Measurements from ENCODE around the gene CDHR5. TPM values are rescaled to one million over a fixed set of nuclear protein-coding genes. Genes with fewer than 3 reads are reported as not detected.

The CDHR5 gene
- total and polyA plus RNA-seq, 9 donors: 0.65 to 33.7 (median 1.2) TPM

GRCh38 chr11:643849-644738 is 19.3 kb upstream of the CDHR5 start:
- Histone ChIP-seq H3K4me1 (ENCODE audit: control insufficient read depth, insufficient read depth, low read length) (peaks cover 8% of the 10 kb centered on the region), H3K27me3 (ENCODE audit: control insufficient read depth, insufficient read depth, low read length) (peaks cover 23% of the 10 kb centered on the region), H3K9me3 (replicated peaks; ENCODE audit: control insufficient read depth, low read depth, low read length) (no peaks in the 10 kb centered on the region), H3K4me3 (ENCODE audit: low read length) (no peak overlapping the region), H3K36me3 (ENCODE audit: control insufficient read depth, insufficient read depth, low read length) (peaks cover 29% of the 10 kb centered on the region), H3K27ac (ENCODE audit: low read length) (no peak overlapping the region)
- DNase-seq: no peak
- WGBS (ENCODE audit: insufficient coverage): 83% methylated on average over 44 of the region's 50 CpGs

- peaks cover 15% of the 10 kb centered on the region for H3K4me1 ChIP-seq (ENCODE audit: control insufficient read depth, insufficient read depth, low read length)
- H3K27me3 ChIP-seq (ENCODE audit: control insufficient read depth, insufficient read depth, low read length): peaks cover 30% of the 10 kb centered on the region
- peaks cover 29% of the 10 kb centered on the region for H3K36me3 ChIP-seq (ENCODE audit: control insufficient read depth, insufficient read depth, low read length)
- H3K9me3 ChIP-seq (replicated peaks; ENCODE audit: control insufficient read depth, low read depth, low read length): no peaks in the 10 kb centered on the region
- no peak for DNase-seq
- no peak overlapping the region for H3K27ac ChIP-seq (ENCODE audit: low read length)
- H3K4me3 ChIP-seq (ENCODE audit: low read length): no peak overlapping the region
- WGBS (ENCODE audit: insufficient coverage): 95% methylated on average over 9 of the region's 9 CpGs
These were observed 18.6 kb upstream of the CDHR5 start for GRCh38 chr11:643366-643765.

- Histone ChIP-seq H3K9me3 (replicated peaks; ENCODE audit: control insufficient read depth, low read depth, low read length) (no peaks in the 10 kb centered on the region), H3K27ac (ENCODE audit: low read length) (no peak overlapping the region), H3K36me3 (ENCODE audit: control insufficient read depth, insufficient read depth, low read length) (peaks cover 27% of the 10 kb centered on the region), H3K4me1 (ENCODE audit: control insufficient read depth, insufficient read depth, low read length) (peaks cover 24% of the 10 kb centered on the region), H3K4me3 (ENCODE audit: low read length) (no peak overlapping the region), H3K27me3 (ENCODE audit: control insufficient read depth, insufficient read depth, low read length) (peaks cover 43% of the 10 kb centered on the region)
- no peak for DNase-seq
- WGBS (ENCODE audit: insufficient coverage): 85% methylated on average over 12 of the region's 19 CpGs
These were observed 17.1 kb upstream of the CDHR5 start for GRCh38 chr11:641806-642370.

- 12% methylated on average over 21 of the region's 69 CpGs for WGBS (ENCODE audit: insufficient coverage)
- no peak for DNase-seq
These were observed 15.4 kb upstream of the CDHR5 start for GRCh38 chr11:640021-640706.

GRCh38 chr11:639332-639955 is 14.7 kb upstream of the CDHR5 start:
- Histone ChIP-seq H3K27ac (ENCODE audit: low read length) (no peak overlapping the region), H3K4me1 (ENCODE audit: control insufficient read depth, insufficient read depth, low read length) (peaks cover 27% of the 10 kb centered on the region), H3K9me3 (replicated peaks; ENCODE audit: control insufficient read depth, low read depth, low read length) (no peaks in the 10 kb centered on the region), H3K36me3 (ENCODE audit: control insufficient read depth, insufficient read depth, low read length) (peaks cover 19% of the 10 kb centered on the region), H3K27me3 (ENCODE audit: control insufficient read depth, insufficient read depth, low read length) (peaks cover 64% of the 10 kb centered on the region), H3K4me3 (ENCODE audit: low read length) (no peak overlapping the region)
- no peak for DNase-seq
- 1% methylated on average over 79 of the region's 80 CpGs for WGBS (ENCODE audit: insufficient coverage)

More at GRCh38 chr11:640021-640706, 15.4 kb upstream of the CDHR5 start:
- no peak overlapping the region for H3K4me3 ChIP-seq (ENCODE audit: low read length)
- no peaks in the 10 kb centered on the region for H3K9me3 ChIP-seq (replicated peaks; ENCODE audit: control insufficient read depth, low read depth, low read length)
- H3K4me1 ChIP-seq (ENCODE audit: control insufficient read depth, insufficient read depth, low read length): peaks cover 27% of the 10 kb centered on the region
- peaks cover 58% of the 10 kb centered on the region for H3K27me3 ChIP-seq (ENCODE audit: control insufficient read depth, insufficient read depth, low read length)
- H3K36me3 ChIP-seq (ENCODE audit: control insufficient read depth, insufficient read depth, low read length): peaks cover 22% of the 10 kb centered on the region
- no peak overlapping the region for H3K27ac ChIP-seq (ENCODE audit: low read length)

- peaks cover 27% of the 10 kb centered on the region for H3K4me1 ChIP-seq (ENCODE audit: control insufficient read depth, insufficient read depth, low read length)
- peaks cover 12% of the 10 kb centered on the region for H3K36me3 ChIP-seq (ENCODE audit: control insufficient read depth, insufficient read depth, low read length)
- H3K27me3 ChIP-seq (ENCODE audit: control insufficient read depth, insufficient read depth, low read length): peaks cover 64% of the 10 kb centered on the region
- no peaks in the 10 kb centered on the region for H3K9me3 ChIP-seq (replicated peaks; ENCODE audit: control insufficient read depth, low read depth, low read length)
- no peak for DNase-seq
- whole genome bisulfite sequencing (ENCODE audit: insufficient coverage): 20% methylated on average over 13 of the region's 28 CpGs
- H3K27ac ChIP-seq (ENCODE audit: low read length): no peak overlapping the region
- no peak overlapping the region for H3K4me3 ChIP-seq (ENCODE audit: low read length)
These were observed 14.0 kb upstream of the CDHR5 start for GRCh38 chr11:638631-639331.

- Histone ChIP-seq H3K4me1 (ENCODE audit: control insufficient read depth, insufficient read depth, low read length) (peaks cover 28% of the 10 kb centered on the region), H3K9me3 (replicated peaks; ENCODE audit: control insufficient read depth, low read depth, low read length) (no peaks in the 10 kb centered on the region), H3K27me3 (ENCODE audit: control insufficient read depth, insufficient read depth, low read length) (peaks cover 64% of the 10 kb centered on the region), H3K27ac (ENCODE audit: low read length) (no peak overlapping the region), H3K4me3 (ENCODE audit: low read length) (no peak overlapping the region), H3K36me3 (ENCODE audit: control insufficient read depth, insufficient read depth, low read length) (peaks cover 6% of the 10 kb centered on the region)
- no peak for DNase-seq
- 14% methylated on average over 48 of the region's 55 CpGs for WGBS (ENCODE audit: insufficient coverage)
These were observed 13.1 kb upstream of the CDHR5 start for GRCh38 chr11:637593-638521.

GRCh38 chr11:637333-637592 is 12.5 kb upstream of the CDHR5 start:
- no peak for DNase-seq
- peaks cover 4% of the 10 kb centered on the region for H3K36me3 ChIP-seq (ENCODE audit: control insufficient read depth, insufficient read depth, low read length)
- WGBS (ENCODE audit: insufficient coverage): 2% methylated on average over 34 of the region's 34 CpGs
- H3K27ac ChIP-seq (ENCODE audit: low read length): no peak overlapping the region
- H3K4me1 ChIP-seq (ENCODE audit: control insufficient read depth, insufficient read depth, low read length): peaks cover 28% of the 10 kb centered on the region
- H3K9me3 ChIP-seq (replicated peaks; ENCODE audit: control insufficient read depth, low read depth, low read length): no peaks in the 10 kb centered on the region
- peaks cover 63% of the 10 kb centered on the region for H3K27me3 ChIP-seq (ENCODE audit: control insufficient read depth, insufficient read depth, low read length)
- H3K4me3 ChIP-seq (ENCODE audit: low read length): no peak overlapping the region
